ENCODE results near the gene IMP4.

The IMP4 gene

GRCh38 chr2:130334026-130334425, 8.7 kb upstream of the IMP4 start:
- no peaks in the 10 kb centered on the region for H3K27me3 ChIP-seq (ENCODE audit: insufficient read depth, low read depth)
- TF ChIP-seq CTCF (conservative IDR thresholded peaks at IDR 0.05; ENCODE audit: low read depth, low read length): no peak
- no peak overlapping the region for H3K27ac ChIP-seq
- H3K4me3 ChIP-seq (IDR thresholded peaks at IDR 0.05; ENCODE audit: insufficient read depth, low read depth, low read length): no peak overlapping the region
- no peak overlapping the region for H2AFZ ChIP-seq (ENCODE audit: low read depth)
- H3K4me1 ChIP-seq (ENCODE audit: low read depth, poor library complexity, severe bottlenecking): no peaks in the 10 kb centered on the region
- H3K79me2 ChIP-seq (ENCODE audit: insufficient read depth, low read depth): no peaks in the 10 kb centered on the region
- H4K20me1 ChIP-seq (ENCODE audit: insufficient read depth): no peaks in the 10 kb centered on the region
- no peak overlapping the region for H3K4me2 ChIP-seq
- no peaks in the 10 kb centered on the region for H3K36me3 ChIP-seq (ENCODE audit: insufficient read depth)
- H3K9ac ChIP-seq: no peak overlapping the region

GRCh38 chr2:130335226-130335625, 7.5 kb upstream of the IMP4 start:
- no peaks in the 10 kb centered on the region for H4K20me1 ChIP-seq (ENCODE audit: insufficient read depth)
- H3K27me3 ChIP-seq (ENCODE audit: insufficient read depth, low read depth): no peaks in the 10 kb centered on the region
- no peak overlapping the region for H3K9ac ChIP-seq
- H3K36me3 ChIP-seq (ENCODE audit: insufficient read depth): no peaks in the 10 kb centered on the region
- no peak overlapping the region for H3K27ac ChIP-seq
- TF ChIP-seq CTCF (conservative IDR thresholded peaks at IDR 0.05; ENCODE audit: low read depth, low read length): no peak
- H3K79me2 ChIP-seq (ENCODE audit: insufficient read depth, low read depth): no peaks in the 10 kb centered on the region
- no peak overlapping the region for H3K4me3 ChIP-seq (IDR thresholded peaks at IDR 0.05; ENCODE audit: insufficient read depth, low read depth, low read length)
- no peak overlapping the region for H2AFZ ChIP-seq (ENCODE audit: low read depth)
- H3K4me2 ChIP-seq: no peak overlapping the region
- H3K4me1 ChIP-seq (ENCODE audit: low read depth, poor library complexity, severe bottlenecking): no peaks in the 10 kb centered on the region

DNA sequence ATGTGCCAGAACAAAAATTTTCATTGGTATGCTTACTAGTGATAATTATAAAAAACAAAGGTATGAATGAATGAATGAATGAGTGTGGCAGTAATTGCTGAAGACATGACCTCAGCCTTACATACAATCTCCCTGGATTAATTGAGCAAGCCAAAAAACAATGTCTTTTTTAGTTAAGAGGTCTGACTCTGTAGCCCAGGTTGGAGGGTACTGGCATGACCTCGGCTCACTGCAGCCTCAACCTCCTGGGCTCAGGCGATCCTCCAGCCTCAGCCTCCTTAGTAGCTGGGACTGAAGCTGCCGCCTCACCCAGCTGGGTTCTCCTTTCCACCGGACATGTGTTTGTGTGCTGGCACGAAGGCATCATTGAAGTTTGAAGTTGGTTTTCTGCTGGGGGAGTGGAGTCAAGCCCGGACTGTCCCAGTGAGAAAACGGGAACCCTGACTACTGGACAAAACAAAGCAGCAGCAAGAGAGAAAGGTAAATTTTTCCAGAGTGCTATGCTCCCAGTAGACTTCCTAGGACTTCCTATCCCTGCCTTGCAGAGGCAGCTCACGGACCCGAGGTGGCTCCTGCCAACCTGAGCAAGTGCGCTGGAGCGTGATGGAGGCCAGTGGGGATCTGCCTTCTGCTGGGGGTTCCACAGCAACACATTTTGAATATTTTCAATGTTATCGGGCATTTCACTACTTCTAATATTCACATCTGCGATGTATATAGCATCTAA, 6.4 kb upstream of the IMP4 start:
- H3K36me3 ChIP-seq (ENCODE audit: insufficient read depth): no peaks in the 10 kb centered on the region
- H3K4me2 ChIP-seq: no peak overlapping the region
- H3K9ac ChIP-seq: no peak overlapping the region
- no peak overlapping the region for H3K27ac ChIP-seq
- H2AFZ ChIP-seq (ENCODE audit: low read depth): no peak overlapping the region
- H4K20me1 ChIP-seq (ENCODE audit: insufficient read depth): no peaks in the 10 kb centered on the region
- no peak for TF ChIP-seq CTCF (conservative IDR thresholded peaks at IDR 0.05; ENCODE audit: low read depth, low read length)
- H3K79me2 ChIP-seq (ENCODE audit: insufficient read depth, low read depth): no peaks in the 10 kb centered on the region
- H3K27me3 ChIP-seq (ENCODE audit: insufficient read depth, low read depth): no peaks in the 10 kb centered on the region
- H3K4me3 ChIP-seq (IDR thresholded peaks at IDR 0.05; ENCODE audit: insufficient read depth, low read depth, low read length): no peak overlapping the region
- H3K4me1 ChIP-seq (ENCODE audit: low read depth, poor library complexity, severe bottlenecking): no peaks in the 10 kb centered on the region

DNA sequence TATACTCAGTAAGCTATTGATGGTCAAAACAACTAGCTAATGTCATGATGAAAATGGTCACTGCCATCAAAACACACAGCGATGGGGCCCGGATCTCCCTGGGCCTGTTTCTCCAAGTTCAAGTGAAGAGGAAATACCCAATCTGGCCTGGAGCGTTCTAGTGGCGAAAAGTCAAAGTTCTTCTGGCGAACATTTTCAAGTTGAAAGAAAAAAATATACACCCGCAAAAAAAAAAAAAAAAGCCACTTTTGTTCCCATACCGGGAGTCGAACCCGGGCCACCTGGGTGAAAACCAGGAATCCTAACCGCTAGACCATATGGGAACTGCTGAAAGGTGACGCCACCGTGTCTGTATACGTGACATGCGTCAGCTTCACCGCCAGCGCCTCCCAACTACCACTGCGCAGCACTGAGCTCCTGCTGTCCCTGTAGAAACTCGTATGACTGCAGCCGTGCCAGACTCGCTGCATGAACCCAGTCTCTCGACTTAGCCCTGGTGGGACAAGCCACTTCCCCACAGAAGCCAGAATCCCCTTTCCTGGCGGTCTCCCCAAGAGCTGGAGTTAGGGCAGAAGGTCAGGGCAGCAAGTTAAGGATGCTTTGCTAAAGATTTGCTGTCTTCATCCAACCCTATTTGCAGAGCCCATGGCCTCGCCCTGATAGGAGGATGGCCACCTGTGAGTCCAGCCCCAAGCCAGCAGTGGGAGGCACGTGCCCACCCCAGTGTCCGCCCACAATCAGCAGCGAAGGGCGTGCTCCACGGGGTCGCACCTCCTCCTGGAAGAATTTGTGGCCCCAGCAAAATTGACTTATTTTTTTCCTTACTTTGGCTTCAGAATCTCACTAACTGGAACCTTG, 5.6 kb upstream of the IMP4 start:
- no peak overlapping the region for H3K4me2 ChIP-seq
- H3K27ac ChIP-seq: no peak overlapping the region
- no peak for TF ChIP-seq CTCF (conservative IDR thresholded peaks at IDR 0.05; ENCODE audit: low read depth, low read length)
- no peaks in the 10 kb centered on the region for H3K4me1 ChIP-seq (ENCODE audit: low read depth, poor library complexity, severe bottlenecking)
- H3K36me3 ChIP-seq (ENCODE audit: insufficient read depth): no peaks in the 10 kb centered on the region
- no peak overlapping the region for H2AFZ ChIP-seq (ENCODE audit: low read depth)
- no peak overlapping the region for H3K4me3 ChIP-seq (IDR thresholded peaks at IDR 0.05; ENCODE audit: insufficient read depth, low read depth, low read length)
- no peaks in the 10 kb centered on the region for H3K79me2 ChIP-seq (ENCODE audit: insufficient read depth, low read depth)
- H4K20me1 ChIP-seq (ENCODE audit: insufficient read depth): no peaks in the 10 kb centered on the region
- no peaks in the 10 kb centered on the region for H3K27me3 ChIP-seq (ENCODE audit: insufficient read depth, low read depth)
- H3K9ac ChIP-seq: no peak overlapping the region
